Stimulated activated CD4-positive, alpha-beta T cell treated with anti-CD3 and anti-CD28 coated beads, Interleukin-4, amount 100 ng/mL, for 1 hour (primary cell): ENCODE data around the gene RYR1.
A peak's percentile ranks its signal among the peaks of the same experiment; 100 is the strongest.

Experiments
- DNase-seq: peaks from one replicate; pipeline ENCODE4 v3.0.0-alpha.2; 2020

The RYR1 gene

GRCh38 chr19:38519168-38519567 lies 85.7 kb downstream of the RYR1 start:
- DNase-seq = no peak

GRCh38 chr19:38519988-38520387 lies 86.5 kb downstream of the RYR1 start:
- DNase-seq = no peak

- DNase-seq = no peak
Measured at GRCh38 chr19:38522915-38523314, 89.4 kb downstream of the RYR1 start.

- no peak for DNase-seq
Measured at GRCh38 chr19:38523319-38523718, 89.8 kb downstream of the RYR1 start.

- DNase-seq = no peak
Measured at GRCh38 chr19:38524369-38524768, 90.9 kb downstream of the RYR1 start.

GRCh38 chr19:38524994-38525634 lies 91.6 kb downstream of the RYR1 start:
- no peak for DNase-seq

GRCh38 chr19:38526430-38526829 lies 92.9 kb downstream of the RYR1 start:
- DNase-seq = no peak

- DNase-seq = peak; percentile 36
Measured at GRCh38 chr19:38527466-38528136, 94.1 kb downstream of the RYR1 start.

GRCh38 chr19:38528213-38528755 lies 94.8 kb downstream of the RYR1 start:
- DNase-seq = no peak

- no peak for DNase-seq
Measured at GRCh38 chr19:38528931-38529330, 95.4 kb downstream of the RYR1 start.

GRCh38 chr19:38531515-38531914 lies 98.0 kb downstream of the RYR1 start:
- DNase-seq = no peak

GRCh38 chr19:38532939-38533338 lies 99.4 kb downstream of the RYR1 start:
- DNase-seq = no peak

- DNase-seq = no peak
Measured at GRCh38 chr19:38534574-38534973, 101.1 kb downstream of the RYR1 start.

GRCh38 chr19:38535212-38535611 lies 101.7 kb downstream of the RYR1 start:
- no peak for DNase-seq

GRCh38 chr19:38537071-38537936 lies 103.8 kb downstream of the RYR1 start:
- DNase-seq = no peak

GRCh38 chr19:38538386-38538785 lies 104.9 kb downstream of the RYR1 start:
- no peak for DNase-seq

- peak; percentile 43 for DNase-seq
Measured at GRCh38 chr19:38538793-38539528, 105.5 kb downstream of the RYR1 start.

- DNase-seq = no peak
Measured at GRCh38 chr19:38539751-38540150, 106.3 kb downstream of the RYR1 start.

GRCh38 chr19:38542040-38542439 lies 108.5 kb downstream of the RYR1 start:
- DNase-seq = no peak

- DNase-seq = no peak
Measured at GRCh38 chr19:38543286-38543806, 109.9 kb downstream of the RYR1 start.

- peak; percentile 30 for DNase-seq
Measured at GRCh38 chr19:38543807-38544568, 110.5 kb downstream of the RYR1 start.
